ENCODE data around the gene ACAP2. TPM values are rescaled to one million over a fixed set of nuclear protein-coding genes. Genes with fewer than 3 reads are reported as not detected.

ACAP2 gene
- total RNA-seq, 4 donors from 2014 or later = 13.2 to 27.6 (median 15.5) TPM

DNA sequence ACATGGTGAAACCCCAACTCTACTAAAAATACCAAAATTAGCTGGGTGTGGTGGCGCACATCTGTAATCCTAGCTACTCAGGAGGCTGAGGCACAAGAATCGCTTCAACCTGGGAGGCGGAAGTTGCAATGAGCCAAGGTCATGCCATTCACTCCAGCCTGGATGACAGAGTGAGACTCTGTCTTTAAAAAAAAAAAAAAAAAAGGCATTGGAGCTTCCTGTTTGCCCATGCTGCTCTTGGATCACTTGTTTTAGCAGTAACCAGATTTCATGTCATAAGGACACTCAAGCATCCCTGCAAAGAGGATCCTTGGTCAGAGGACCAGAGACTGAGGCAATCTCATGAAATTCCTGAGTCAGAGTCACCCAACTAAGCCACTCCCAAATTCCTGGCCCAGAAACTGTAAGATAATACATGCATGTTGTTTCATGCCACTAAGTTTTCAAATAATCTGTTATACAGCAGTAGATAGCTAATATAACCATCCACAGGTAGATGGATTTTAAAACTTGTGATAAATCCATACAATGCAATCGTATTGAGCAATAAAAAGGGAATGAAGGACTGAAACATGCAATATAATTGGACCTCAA lies 89.8 kb downstream of the ACAP2 start:
- DNase-seq = no peak
- in situ Hi-C loops (cut with MboI; ENCODE audit: low sequenced_read_pairs in 4 of 4) = no loop called here
- intact Hi-C loops (cut with DNase I; ENCODE audit: low total_unique reads) = no loop called here
- Histone ChIP-seq H3K27me3 (no peaks in the 10 kb centered on the region), H3K36me3 (no peaks in the 10 kb centered on the region), H3K4me1 (peaks cover 22 to 28% of the 10 kb centered on the region in 2 donors), H3K9me3 (no peaks in the 10 kb centered on the region), H3K27ac (no peak overlapping the region), H3K4me3 (no peak overlapping the region)
- no peak for TF ChIP-seq POLR2A (IDR thresholded peaks at IDR 0.05)
- TF ChIP-seq, protein P1, sequence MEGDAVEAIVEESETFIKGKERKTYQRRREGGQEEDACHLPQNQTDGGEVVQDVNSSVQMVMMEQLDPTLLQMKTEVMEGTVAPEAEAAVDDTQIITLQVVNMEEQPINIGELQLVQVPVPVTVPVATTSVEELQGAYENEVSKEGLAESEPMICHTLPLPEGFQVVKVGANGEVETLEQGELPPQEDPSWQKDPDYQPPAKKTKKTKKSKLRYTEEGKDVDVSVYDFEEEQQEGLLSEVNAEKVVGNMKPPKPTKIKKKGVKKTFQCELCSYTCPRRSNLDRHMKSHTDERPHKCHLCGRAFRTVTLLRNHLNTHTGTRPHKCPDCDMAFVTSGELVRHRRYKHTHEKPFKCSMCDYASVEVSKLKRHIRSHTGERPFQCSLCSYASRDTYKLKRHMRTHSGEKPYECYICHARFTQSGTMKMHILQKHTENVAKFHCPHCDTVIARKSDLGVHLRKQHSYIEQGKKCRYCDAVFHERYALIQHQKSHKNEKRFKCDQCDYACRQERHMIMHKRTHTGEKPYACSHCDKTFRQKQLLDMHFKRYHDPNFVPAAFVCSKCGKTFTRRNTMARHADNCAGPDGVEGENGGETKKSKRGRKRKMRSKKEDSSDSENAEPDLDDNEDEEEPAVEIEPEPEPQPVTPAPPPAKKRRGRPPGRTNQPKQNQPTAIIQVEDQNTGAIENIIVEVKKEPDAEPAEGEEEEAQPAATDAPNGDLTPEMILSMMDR (IDR thresholded peaks at IDR 0.05 in 4 of 5, conservative IDR thresholded peaks at IDR 0.05 in 1 of 5) = no peak
- peak in 1 of 2 donors; percentile 41 for ATAC-seq

DNA sequence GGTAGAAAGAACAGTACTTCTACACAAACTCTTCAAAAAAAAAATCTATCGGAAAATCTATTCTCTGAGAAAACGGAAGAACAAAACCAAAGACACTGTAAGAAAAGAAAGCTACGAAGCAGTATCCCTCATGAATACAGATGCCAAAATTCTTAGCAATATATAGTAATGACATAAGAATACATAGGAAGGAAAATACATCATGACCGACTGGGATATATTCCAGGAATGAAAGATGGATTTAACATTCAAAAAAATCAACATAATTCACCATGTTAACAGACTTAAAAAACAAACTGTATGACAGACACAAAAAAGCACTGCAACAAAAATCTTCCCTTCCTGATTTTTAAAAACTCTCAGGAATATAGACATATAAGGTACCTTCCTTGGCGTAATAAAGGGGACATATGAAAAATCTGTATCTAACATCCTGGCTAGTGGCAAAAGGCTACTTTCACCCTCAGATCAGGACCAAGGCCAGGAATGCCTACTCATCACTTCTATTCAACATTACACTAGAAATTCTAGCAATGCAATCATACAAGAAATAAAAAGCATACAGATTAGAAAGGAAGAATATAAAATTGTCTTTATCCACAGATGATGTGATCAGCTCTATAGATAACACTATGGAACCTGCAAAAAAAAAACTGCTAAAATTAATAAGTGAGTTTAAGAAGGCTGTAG lies 94.2 kb downstream of the ACAP2 start:
- ATAC-seq = no peak
- H3K36me3 ChIP-seq = no peaks in the 10 kb centered on the region
- TF ChIP-seq POLR2A (IDR thresholded peaks at IDR 0.05) = no peak
- TF ChIP-seq, protein P1 (IDR thresholded peaks at IDR 0.05 in 4 of 5, conservative IDR thresholded peaks at IDR 0.05 in 1 of 5) = no peak
- DNase-seq = no peak
- H3K27ac ChIP-seq = no peak overlapping the region
- no peak overlapping the region for H3K4me3 ChIP-seq
- intact Hi-C loops (cut with DNase I; ENCODE audit: low total_unique reads) (no loop called here), in situ Hi-C loops (cut with MboI; ENCODE audit: low sequenced_read_pairs in 4 of 4) (no loop called here)
- H3K27me3 ChIP-seq = no peaks in the 10 kb centered on the region
- H3K9me3 ChIP-seq = no peaks in the 10 kb centered on the region
- H3K4me1 ChIP-seq = peaks cover 0 to 5% of the 10 kb centered on the region in 2 donors

DNA sequence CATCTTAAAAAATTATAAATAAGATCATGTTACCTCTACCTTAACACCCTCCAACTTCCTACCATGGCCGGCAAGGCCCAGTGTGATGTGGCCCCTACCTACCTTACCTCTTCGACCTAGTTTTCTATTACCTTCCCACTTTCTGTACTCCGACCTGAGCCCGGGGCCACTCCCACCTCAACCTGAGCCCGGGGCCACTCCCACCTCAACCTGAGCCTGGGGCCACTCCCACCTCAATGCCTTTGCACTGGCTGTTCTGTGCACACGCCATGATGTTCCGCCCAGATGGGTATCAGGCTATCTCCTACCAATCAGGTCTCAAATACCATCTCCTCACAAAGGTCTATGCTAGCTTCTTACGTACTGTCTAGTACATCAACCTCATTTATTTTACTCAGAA lies 105.1 kb downstream of the ACAP2 start:
- Histone ChIP-seq H3K9me3 (no peaks in the 10 kb centered on the region), H3K36me3 (peaks cover 0 to 19% of the 10 kb centered on the region in 2 donors), H3K4me1 (no peaks in the 10 kb centered on the region), H3K27me3 (no peaks in the 10 kb centered on the region), H3K4me3 (no peak overlapping the region), H3K27ac (no peak overlapping the region)
- in situ Hi-C loops (cut with MboI; ENCODE audit: low sequenced_read_pairs in 4 of 4) (no loop called here), intact Hi-C loops (cut with DNase I; ENCODE audit: low total_unique reads) (no loop called here)
- ATAC-seq (no peak), DNase-seq (no peak)
- TF ChIP-seq, protein P1 (IDR thresholded peaks at IDR 0.05 in 4 of 5, conservative IDR thresholded peaks at IDR 0.05 in 1 of 5) = no peak
- TF ChIP-seq POLR2A (IDR thresholded peaks at IDR 0.05) = no peak

DNA sequence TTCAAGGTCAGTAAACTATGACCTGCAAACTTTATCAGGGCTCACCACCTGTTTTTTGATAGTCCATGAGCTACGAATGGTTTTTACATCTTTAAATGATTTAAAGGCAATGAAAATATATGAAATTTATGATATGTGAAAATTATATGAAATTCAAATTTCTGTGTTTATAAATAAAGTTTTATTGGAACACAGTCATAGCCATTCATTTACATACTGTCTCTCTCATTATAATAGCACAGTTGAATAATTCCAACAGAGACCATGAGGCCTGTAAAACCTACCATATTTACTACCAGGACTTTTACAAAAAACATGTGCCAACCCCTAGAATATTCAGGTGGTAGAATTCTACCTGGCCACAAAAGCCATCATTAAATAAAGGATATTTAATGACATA lies 107.9 kb downstream of the ACAP2 start:
- Histone ChIP-seq H3K9me3 (no peaks in the 10 kb centered on the region), H3K4me1 (no peaks in the 10 kb centered on the region), H3K27ac (no peak overlapping the region), H3K4me3 (no peak overlapping the region), H3K36me3 (peaks cover 0 to 2% of the 10 kb centered on the region in 2 donors), H3K27me3 (no peaks in the 10 kb centered on the region)
- DNase-seq (no peak), ATAC-seq (no peak)
- TF ChIP-seq, protein P1 (IDR thresholded peaks at IDR 0.05 in 4 of 5, conservative IDR thresholded peaks at IDR 0.05 in 1 of 5) = no peak
- TF ChIP-seq POLR2A (IDR thresholded peaks at IDR 0.05) = no peak
- intact Hi-C loops (cut with DNase I; ENCODE audit: low total_unique reads) = no loop called here
- in situ Hi-C loops (cut with MboI; ENCODE audit: low sequenced_read_pairs in 4 of 4) = no loop called here
